ENCODE data around the gene UGT1A7. TPM values are rescaled to one million over a fixed set of nuclear protein-coding genes. Genes with fewer than 3 reads are reported as not detected.

The UGT1A7 gene
- total RNA-seq, 1 donor from 2014 or later, result not detected

DNA sequence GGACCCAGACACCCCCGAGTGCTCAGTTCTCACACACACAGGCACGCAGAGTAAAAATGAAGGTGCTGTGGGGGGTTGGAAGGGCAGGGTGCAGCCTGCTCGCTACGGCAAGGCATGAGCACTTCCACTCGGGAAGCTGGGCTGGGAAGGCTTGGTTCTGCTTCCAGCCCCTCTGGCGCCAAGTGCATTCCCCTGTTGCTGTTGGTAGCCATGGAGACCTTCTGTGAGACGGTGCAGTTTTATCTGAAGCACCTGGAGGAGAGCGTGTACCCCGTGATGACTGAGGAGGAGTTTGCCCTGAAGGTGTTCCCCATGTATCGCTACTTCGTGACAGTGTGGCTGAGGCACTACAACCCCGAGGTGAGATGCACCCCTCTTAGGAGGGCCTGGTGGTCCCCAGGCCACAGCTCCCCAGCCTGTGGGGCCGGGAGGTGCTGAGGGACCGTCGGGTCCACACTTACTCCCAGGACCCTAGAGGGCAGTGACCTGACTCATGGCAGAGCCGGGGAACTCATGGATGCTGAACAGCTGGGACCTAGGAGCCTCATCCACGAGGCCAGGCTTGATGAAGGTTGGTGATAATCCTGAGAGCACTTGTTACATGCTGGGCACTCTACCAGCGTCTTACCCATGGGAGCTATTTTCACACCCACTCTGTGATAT lies 111.9 kb downstream of the UGT1A7 start:
- Mint-ChIP-seq H3K4me1 (ENCODE audit: unreplicated experiment) (no peaks in the 10 kb centered on the region), H3K36me3 (ENCODE audit: low read depth, unreplicated experiment) (peaks cover 17% of the 10 kb centered on the region), H3K27me3 (ENCODE audit: unreplicated experiment) (peaks cover 12% of the 10 kb centered on the region), H3K9me3 (ENCODE audit: unreplicated experiment) (no peaks in the 10 kb centered on the region), H3K27ac (ENCODE audit: unreplicated experiment) (no peak overlapping the region), H3K4me3 (ENCODE audit: unreplicated experiment) (no peak overlapping the region)
- no peak for DNase-seq (ENCODE audit: low spot score)
- TF ChIP-seq, protein P1, sequence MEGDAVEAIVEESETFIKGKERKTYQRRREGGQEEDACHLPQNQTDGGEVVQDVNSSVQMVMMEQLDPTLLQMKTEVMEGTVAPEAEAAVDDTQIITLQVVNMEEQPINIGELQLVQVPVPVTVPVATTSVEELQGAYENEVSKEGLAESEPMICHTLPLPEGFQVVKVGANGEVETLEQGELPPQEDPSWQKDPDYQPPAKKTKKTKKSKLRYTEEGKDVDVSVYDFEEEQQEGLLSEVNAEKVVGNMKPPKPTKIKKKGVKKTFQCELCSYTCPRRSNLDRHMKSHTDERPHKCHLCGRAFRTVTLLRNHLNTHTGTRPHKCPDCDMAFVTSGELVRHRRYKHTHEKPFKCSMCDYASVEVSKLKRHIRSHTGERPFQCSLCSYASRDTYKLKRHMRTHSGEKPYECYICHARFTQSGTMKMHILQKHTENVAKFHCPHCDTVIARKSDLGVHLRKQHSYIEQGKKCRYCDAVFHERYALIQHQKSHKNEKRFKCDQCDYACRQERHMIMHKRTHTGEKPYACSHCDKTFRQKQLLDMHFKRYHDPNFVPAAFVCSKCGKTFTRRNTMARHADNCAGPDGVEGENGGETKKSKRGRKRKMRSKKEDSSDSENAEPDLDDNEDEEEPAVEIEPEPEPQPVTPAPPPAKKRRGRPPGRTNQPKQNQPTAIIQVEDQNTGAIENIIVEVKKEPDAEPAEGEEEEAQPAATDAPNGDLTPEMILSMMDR (IDR thresholded peaks at IDR 0.05; ENCODE audit: unreplicated experiment), result no peak

DNA sequence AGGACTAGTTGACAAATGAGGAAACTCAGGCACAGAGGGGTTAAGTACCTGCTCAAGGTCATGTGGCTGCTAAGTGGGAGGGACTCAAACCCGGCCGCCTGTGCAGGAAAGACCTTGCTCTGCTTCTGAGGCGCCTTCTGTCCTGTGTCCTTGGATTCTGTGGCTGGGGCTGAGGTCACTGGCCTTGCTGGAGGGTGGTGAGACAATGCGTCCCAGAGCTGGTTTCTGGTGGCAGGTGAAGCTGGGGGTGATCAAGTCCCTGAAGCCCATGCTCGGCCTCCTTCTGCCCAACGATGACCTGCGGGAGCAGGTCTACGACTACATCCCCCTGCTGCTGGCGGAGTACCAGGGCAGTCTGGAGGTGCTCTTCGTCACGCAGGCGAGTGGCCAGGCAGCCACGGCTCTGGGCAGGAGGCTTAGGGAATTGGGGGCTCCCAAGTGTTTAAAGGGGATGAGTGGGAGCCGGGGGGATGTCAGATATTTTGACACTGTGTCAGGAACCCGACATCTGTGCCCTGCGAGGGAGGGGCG lies 112.5 kb downstream of the UGT1A7 start:
- TF ChIP-seq, protein P1 (IDR thresholded peaks at IDR 0.05; ENCODE audit: unreplicated experiment), result no peak
- Mint-ChIP-seq H3K4me3 (ENCODE audit: unreplicated experiment) (no peak overlapping the region), H3K36me3 (ENCODE audit: low read depth, unreplicated experiment) (peaks cover 14% of the 10 kb centered on the region), H3K4me1 (ENCODE audit: unreplicated experiment) (no peaks in the 10 kb centered on the region), H3K27ac (ENCODE audit: unreplicated experiment) (no peak overlapping the region), H3K27me3 (ENCODE audit: unreplicated experiment) (peaks cover 14% of the 10 kb centered on the region), H3K9me3 (ENCODE audit: unreplicated experiment) (no peaks in the 10 kb centered on the region)
- no peak for DNase-seq (ENCODE audit: low spot score)

DNA sequence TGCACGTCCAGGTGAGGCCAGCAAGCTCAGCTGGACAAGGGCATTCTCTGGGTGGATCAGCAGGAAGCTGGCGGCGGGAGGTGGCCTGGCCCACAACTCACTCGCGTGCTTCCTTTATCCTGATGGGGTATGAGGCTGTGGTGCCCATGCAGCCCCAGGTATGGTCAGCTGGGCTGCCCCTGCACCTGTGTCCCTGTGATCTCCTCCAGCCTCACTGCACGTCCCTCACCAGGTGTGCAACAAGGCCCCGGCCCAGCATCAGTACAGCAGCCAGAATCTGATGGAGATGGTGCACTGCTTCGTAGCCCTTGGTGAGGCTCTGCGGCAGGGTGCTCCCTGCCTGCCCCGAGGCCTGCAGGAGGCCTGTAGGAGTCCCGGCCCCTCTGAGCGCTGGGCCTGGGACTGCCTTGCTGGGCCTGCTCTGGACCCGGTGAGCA lies 114.1 kb downstream of the UGT1A7 start:
- TF ChIP-seq, protein P1 (IDR thresholded peaks at IDR 0.05; ENCODE audit: unreplicated experiment), result no peak
- peaks cover 7% of the 10 kb centered on the region for H3K36me3 Mint-ChIP-seq (ENCODE audit: low read depth, unreplicated experiment)
- no peak overlapping the region for H3K27ac Mint-ChIP-seq (ENCODE audit: unreplicated experiment)
- no peak overlapping the region for H3K4me3 Mint-ChIP-seq (ENCODE audit: unreplicated experiment)
- no peaks in the 10 kb centered on the region for H3K4me1 Mint-ChIP-seq (ENCODE audit: unreplicated experiment)
- H3K9me3 Mint-ChIP-seq (ENCODE audit: unreplicated experiment), result no peaks in the 10 kb centered on the region
- H3K27me3 Mint-ChIP-seq (ENCODE audit: unreplicated experiment), result peaks cover 17% of the 10 kb centered on the region
- no peak for DNase-seq (ENCODE audit: low spot score)

DNA sequence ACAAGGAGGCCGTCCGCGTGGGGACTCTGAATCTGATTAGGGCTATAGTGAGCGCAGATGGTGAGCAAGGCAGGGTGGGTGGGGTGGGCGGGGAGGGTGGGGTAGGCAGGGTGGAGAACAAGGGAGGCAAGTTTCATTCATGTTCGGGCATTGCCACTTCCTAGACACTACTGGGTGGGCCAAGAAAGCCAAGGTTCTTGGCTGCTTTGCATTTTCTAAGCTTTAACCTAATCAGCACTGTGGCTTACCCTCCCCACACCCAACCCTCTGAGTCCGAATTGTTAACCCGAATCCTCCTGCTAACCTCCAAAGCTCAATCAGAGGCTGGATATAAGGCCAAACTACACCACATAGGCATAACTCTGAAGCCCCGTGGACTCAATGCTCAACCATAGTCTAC lies 114.6 kb downstream of the UGT1A7 start:
- Mint-ChIP-seq H3K27me3 (ENCODE audit: unreplicated experiment) (peaks cover 16% of the 10 kb centered on the region), H3K36me3 (ENCODE audit: low read depth, unreplicated experiment) (peaks cover 5% of the 10 kb centered on the region), H3K4me1 (ENCODE audit: unreplicated experiment) (no peaks in the 10 kb centered on the region), H3K4me3 (ENCODE audit: unreplicated experiment) (no peak overlapping the region), H3K27ac (ENCODE audit: unreplicated experiment) (no peak overlapping the region), H3K9me3 (ENCODE audit: unreplicated experiment) (no peaks in the 10 kb centered on the region)
- TF ChIP-seq, protein P1 (IDR thresholded peaks at IDR 0.05; ENCODE audit: unreplicated experiment), result no peak
- no peak for DNase-seq (ENCODE audit: low spot score)

DNA sequence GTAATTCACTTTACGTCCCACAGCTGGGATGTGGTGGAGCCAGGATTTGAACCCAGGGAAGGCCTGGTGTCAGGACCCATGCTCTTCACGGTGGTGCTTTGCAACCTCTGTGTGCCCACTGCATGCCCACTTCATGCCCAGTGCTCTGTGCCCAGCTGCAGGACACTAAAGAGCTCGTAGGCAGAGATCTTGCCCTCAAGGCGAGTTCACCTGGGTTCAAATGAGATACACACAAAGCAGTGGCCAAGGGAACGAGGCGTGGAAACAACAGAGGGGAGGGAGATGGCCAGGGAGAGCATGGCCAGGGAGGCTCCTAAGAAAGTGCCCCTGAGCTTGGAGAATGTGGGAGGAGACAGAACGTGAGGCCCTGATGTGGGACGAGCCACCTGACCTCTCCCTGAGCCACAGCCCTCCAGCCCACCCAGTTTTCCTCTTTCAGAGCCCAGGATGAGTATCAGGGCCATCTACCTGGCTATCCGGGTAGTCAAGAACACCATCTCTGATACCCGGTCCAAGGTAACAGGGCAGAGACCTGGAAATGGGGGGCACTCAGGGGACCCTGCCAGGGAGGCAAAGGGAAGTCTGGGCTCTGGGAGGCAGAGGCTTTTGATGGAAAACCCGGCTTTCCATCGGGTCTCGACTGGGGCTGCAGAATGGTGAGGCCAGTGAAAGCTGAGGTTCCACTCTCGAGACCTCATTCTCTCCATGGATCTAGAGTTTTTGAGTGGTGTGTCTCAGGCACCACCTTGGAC lies 116.8 kb downstream of the UGT1A7 start:
- TF ChIP-seq, protein P1 (IDR thresholded peaks at IDR 0.05; ENCODE audit: unreplicated experiment), result no peak
- Mint-ChIP-seq H3K4me1 (ENCODE audit: unreplicated experiment) (no peaks in the 10 kb centered on the region), H3K36me3 (ENCODE audit: low read depth, unreplicated experiment) (no peaks in the 10 kb centered on the region), H3K9me3 (ENCODE audit: unreplicated experiment) (no peaks in the 10 kb centered on the region), H3K4me3 (ENCODE audit: unreplicated experiment) (no peak overlapping the region), H3K27ac (ENCODE audit: unreplicated experiment) (peak overlapping the region; percentile 44), H3K27me3 (ENCODE audit: unreplicated experiment) (peaks cover 14% of the 10 kb centered on the region)
- DNase-seq (ENCODE audit: low spot score), result no peak
